Stimulated activated CD4-positive, alpha-beta T cell treated with anti-CD3 and anti-CD28 coated beads, Interleukin-2, amount 100 ng/mL, for 4 hours (primary cell): ENCODE measurements around the gene AGPAT2.
"Not testable (repeated sequence)": the region's sequence is repeated elsewhere in the genome, so short reads cannot be mapped to it uniquely, and the experiment has no call there.

Experiments
- DNase-seq: peaks from one replicate; pipeline ENCODE4 v3.0.0-alpha.2; 2020; ENCODE audit warnings: low read depth

AGPAT2 gene

GRCh38 chr9:136720251-136720897 lies 33.1 kb upstream of the AGPAT2 start:
- no peak for DNase-seq

GRCh38 chr9:136719195-136719880 lies 32.1 kb upstream of the AGPAT2 start:
- DNase-seq = no peak

- DNase-seq = no peak
These were observed 31.3 kb upstream of the AGPAT2 start for GRCh38 chr9:136718345-136719194.

- DNase-seq = no peak
These were observed 30.1 kb upstream of the AGPAT2 start for GRCh38 chr9:136717399-136717798.

GRCh38 chr9:136714893-136715274 lies 27.6 kb upstream of the AGPAT2 start:
- DNase-seq = no peak

- no peak for DNase-seq
These were observed 27.0 kb upstream of the AGPAT2 start for GRCh38 chr9:136714096-136714892.

- DNase-seq = no peak
These were observed 26.3 kb upstream of the AGPAT2 start for GRCh38 chr9:136713550-136713949.

- DNase-seq = no peak
These were observed 25.7 kb upstream of the AGPAT2 start for GRCh38 chr9:136712690-136713544.

- DNase-seq = no peak
These were observed 24.8 kb upstream of the AGPAT2 start, which contains the start of gene DIPK1B for GRCh38 chr9:136711751-136712689. Gene DIPK1B (plus strand): TSS chr9:136712572. CDS start chr9:136712666, 94 bp downstream.

- DNase-seq = not testable (repeated sequence)
These were observed 24.0 kb upstream of the AGPAT2 start for GRCh38 chr9:136711219-136711648.

GRCh38 chr9:136710543-136710942 lies 23.3 kb upstream of the AGPAT2 start:
- DNase-seq = no peak

GRCh38 chr9:136709454-136710109 lies 22.3 kb upstream of the AGPAT2 start:
- DNase-seq = no peak

GRCh38 chr9:136707849-136708517 lies 20.7 kb upstream of the AGPAT2 start:
- DNase-seq = no peak

- DNase-seq = no peak
These were observed 19.8 kb upstream of the AGPAT2 start for GRCh38 chr9:136707011-136707410.

- DNase-seq = no peak
These were observed 18.3 kb upstream of the AGPAT2 start for GRCh38 chr9:136705564-136705963.

GRCh38 chr9:136704741-136705140 lies 17.5 kb upstream of the AGPAT2 start:
- not testable (repeated sequence) for DNase-seq

- DNase-seq = no peak
These were observed 16.1 kb upstream of the AGPAT2 start for GRCh38 chr9:136703276-136703860.

- DNase-seq = no peak
These were observed 14.4 kb upstream of the AGPAT2 start for GRCh38 chr9:136701668-136702053.
